Hepatocyte (in vitro differentiated cells): Measurements from ENCODE around the gene ALPP. TPM values are rescaled to one million over a fixed set of nuclear protein-coding genes. Genes with fewer than 3 reads are reported as not detected.

ENCODE experiments used
- DNase-seq: peaks from one replicate; pipeline ENCODE4 v3.0.0-alpha.2; 2016; ENCODE audit warnings: low spot score
- H2AFZ ChIP-seq: fragments of 200-600 bp; sonication (generic); 2 replicates; pipeline ENCODE4 v1.6.0; 2016; ENCODE audit warnings: antibody characterized with exemption, mild to moderate bottlenecking
- H3K27ac ChIP-seq: fragments of 200-600 bp; sonication (generic); 2 replicates; pipeline ENCODE4 v1.5.1; 2016; ENCODE audit warnings: mild to moderate bottlenecking
- H3K27me3 ChIP-seq: fragments of 200-600 bp; sonication (generic); 2 replicates; pipeline ENCODE4 v1.6.1; 2016
- H3K36me3 ChIP-seq: fragments of 200-600 bp; sonication (generic); replicated peaks from 2 replicates; pipeline ENCODE4 v1.5.1; 2016; ENCODE audit warnings: low read depth; ENCODE audit not compliant: insufficient read depth
- H3K4me1 ChIP-seq: fragments of 200-600 bp; sonication (generic); 2 replicates; pipeline ENCODE4 v1.5.1; 2016; ENCODE audit warnings: mild to moderate bottlenecking, moderate library complexity; ENCODE audit not compliant: insufficient read depth
- H3K4me2 ChIP-seq: fragments of 200-600 bp; sonication (generic); 2 replicates; pipeline ENCODE4 v1.6.0; 2016
- H3K4me3 ChIP-seq: fragments of 200-600 bp; sonication (generic); 2 replicates; pipeline ENCODE4 v1.5.1; 2016; ENCODE audit warnings: mild to moderate bottlenecking
- H3K79me2 ChIP-seq: fragments of 200-600 bp; sonication (generic); 2 replicates; pipeline ENCODE4 v1.6.0; 2017; ENCODE audit warnings: mild to moderate bottlenecking
- H3K9me2 ChIP-seq: fragments of 200-600 bp; sonication (generic); replicated peaks from 2 replicates; pipeline ENCODE4 v1.6.0; 2017; ENCODE audit warnings: mild to moderate bottlenecking; ENCODE audit not compliant: insufficient read depth
- H3K9me3 ChIP-seq: fragments of 200-600 bp; sonication (generic); 2 replicates; pipeline ENCODE4 v1.5.1; 2016; ENCODE audit warnings: low read depth, mild to moderate bottlenecking
- H4K20me1 ChIP-seq: fragments of 200-600 bp; sonication (generic); 2 replicates; pipeline ENCODE4 v1.6.0; 2016; ENCODE audit warnings: mild to moderate bottlenecking; ENCODE audit not compliant: insufficient read depth, poor library complexity, severe bottlenecking
- CTCF ChIP-seq: fragments of 200-600 bp; sonication (generic); IDR thresholded peaks from 2 replicates; pipeline ENCODE4 v1.5.1; 2016; ENCODE audit warnings: antibody characterized with exemption, mild to moderate bottlenecking; ENCODE audit not compliant: poor library complexity
- EZH2 ChIP-seq: fragments of 200-600 bp; sonication (generic); IDR thresholded peaks from 2 replicates; pipeline ENCODE4 v1.6.1; 2016; ENCODE audit warnings: antibody characterized with exemption, mild to moderate bottlenecking, borderline replicate concordance
- EZH2phosphoT487 ChIP-seq: fragments of 200-600 bp; sonication (generic); IDR thresholded peaks from one replicate; pipeline ENCODE4 v1.6.1; 2018; ENCODE audit warnings: antibody characterized with exemption, mild to moderate bottlenecking, low read depth, moderate library complexity; ENCODE audit not compliant: unreplicated experiment, severe bottlenecking
- WGBS: methylation state at CpG from one replicate; pipeline ENCODE4 v1.1.6; 2016; ENCODE audit warnings: low lambda C conversion rate; ENCODE audit errors: missing lambda C conversion rate; 5-methylcytosine and 5-hydroxymethylcytosine counted together
- polyA plus RNA-seq: library from polyadenylated mRNA; unstranded; fragments of >200 nt; fragmentation: Nextera tagmentation; extraction: Ambion mirVana; gene quantifications from 2 replicates; pipeline ENCODE4 v1.2.1, GENCODE V29; 2016
- total RNA-seq: library from RNA; depleted of rRNA; stranded (reverse); fragments of >200 nt; gene quantifications from 2 replicates; pipeline ENCODE4 v1.2.3, GENCODE V29; 2014

Gene ALPP
- total and polyA plus RNA-seq, 2 experiments from 2014 or later = 1.2 to 6.5 TPM

DNA sequence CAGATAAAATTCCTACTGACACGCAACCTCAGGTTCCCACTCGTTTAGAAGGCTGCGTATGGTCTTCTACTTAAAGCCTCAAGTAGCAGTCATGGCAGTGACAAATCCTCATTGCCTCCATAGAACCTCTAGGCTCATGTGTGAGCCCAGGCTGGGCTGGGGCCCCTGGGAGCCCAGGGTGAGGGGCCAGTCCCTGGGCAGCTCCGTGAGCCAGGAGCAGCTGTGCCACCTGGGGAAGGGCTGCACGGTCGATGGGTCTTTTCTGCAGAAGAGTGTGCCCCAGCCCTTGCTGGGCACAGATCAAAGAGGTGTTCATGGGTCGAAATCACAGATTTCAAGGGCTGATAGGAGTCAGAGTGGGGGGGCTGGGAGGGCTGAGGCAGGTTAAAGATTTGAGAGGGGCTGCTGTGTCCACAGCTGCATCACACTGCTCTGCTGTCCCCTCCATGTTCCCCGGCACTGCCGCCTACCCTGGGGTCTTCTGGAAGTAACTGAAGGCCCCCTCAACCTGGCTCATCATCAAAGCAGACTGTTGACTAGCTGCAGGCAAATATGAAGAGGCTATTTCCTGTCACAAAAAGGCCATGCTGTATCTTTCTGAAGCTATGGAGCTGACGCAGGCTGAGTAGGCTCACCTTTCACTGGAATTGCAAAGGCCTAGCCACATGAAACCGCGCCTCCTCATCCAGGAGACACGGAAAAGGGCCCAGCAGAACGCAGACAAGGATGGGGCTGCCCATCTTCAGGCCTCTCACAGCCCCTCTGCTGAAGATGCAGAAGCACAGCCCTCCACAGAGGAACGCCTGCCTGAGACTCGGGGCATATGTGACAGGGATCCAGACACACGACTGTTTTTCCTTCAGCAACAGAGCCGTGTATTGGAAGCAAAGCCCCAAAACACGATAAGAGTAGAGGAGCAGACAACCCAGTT, 35.7 kb upstream of the ALPP start:
- H2AFZ ChIP-seq = no peak overlapping the region
- TF ChIP-seq EZH2phosphoT487 (no peak), CTCF (no peak), EZH2 (no peak)
- H3K27me3 ChIP-seq = no peaks in the 10 kb centered on the region
- H3K79me2 ChIP-seq = no peaks in the 10 kb centered on the region
- no peak overlapping the region for H3K4me3 ChIP-seq
- DNase-seq = no peak
- H3K9me2 ChIP-seq = no peaks in the 10 kb centered on the region
- no peak overlapping the region for H3K4me2 ChIP-seq
- H3K27ac ChIP-seq = no peak overlapping the region
- 81% methylated on average over 19 of the region's 19 CpGs for WGBS
- no peaks in the 10 kb centered on the region for H3K4me1 ChIP-seq
- H3K36me3 ChIP-seq = no peaks in the 10 kb centered on the region
- H3K9me3 ChIP-seq = no peaks in the 10 kb centered on the region
- no peaks in the 10 kb centered on the region for H4K20me1 ChIP-seq

GRCh38 chr2:232343821-232344220, 34.7 kb upstream of the ALPP start:
- Histone ChIP-seq H2AFZ (no peak overlapping the region), H3K4me2 (no peak overlapping the region), H3K36me3 (no peaks in the 10 kb centered on the region), H3K27ac (no peak overlapping the region), H3K9me2 (no peaks in the 10 kb centered on the region), H3K4me3 (no peak overlapping the region), H3K9me3 (no peaks in the 10 kb centered on the region), H4K20me1 (no peaks in the 10 kb centered on the region), H3K27me3 (no peaks in the 10 kb centered on the region), H3K4me1 (no peaks in the 10 kb centered on the region), H3K79me2 (no peaks in the 10 kb centered on the region)
- TF ChIP-seq CTCF = no peak
- TF ChIP-seq EZH2phosphoT487 = no peak
- TF ChIP-seq EZH2 = no peak
- DNase-seq = no peak
- 95% methylated on average over 6 of the region's 6 CpGs for WGBS

GRCh38 chr2:232345251-232345650, 33.3 kb upstream of the ALPP start:
- WGBS = 97% methylated on average over 8 of the region's 8 CpGs
- no peaks in the 10 kb centered on the region for H3K27me3 ChIP-seq
- H4K20me1 ChIP-seq = no peaks in the 10 kb centered on the region
- TF ChIP-seq EZH2 (no peak), EZH2phosphoT487 (no peak), CTCF (no peak)
- no peak overlapping the region for H3K27ac ChIP-seq
- H2AFZ ChIP-seq = no peak overlapping the region
- H3K4me1 ChIP-seq = no peaks in the 10 kb centered on the region
- H3K79me2 ChIP-seq = no peaks in the 10 kb centered on the region
- H3K9me2 ChIP-seq = no peaks in the 10 kb centered on the region
- no peak overlapping the region for H3K4me3 ChIP-seq
- no peaks in the 10 kb centered on the region for H3K36me3 ChIP-seq
- no peak for DNase-seq
- no peak overlapping the region for H3K4me2 ChIP-seq
- no peaks in the 10 kb centered on the region for H3K9me3 ChIP-seq
